T-helper 2 cell treated with Interferon-gamma antibody and Interleukin-4, amounts not matched to agents 100 ng/mL and 5 ng/mL, for 36 hours (primary cell): Measurements from ENCODE around the gene TMEM151B. TPM values are rescaled to one million over a fixed set of nuclear protein-coding genes. Genes with fewer than 3 reads are reported as not detected.
"Not testable (repeated sequence)": the region's sequence is repeated elsewhere in the genome, so short reads cannot be mapped to it uniquely, and the experiment has no call there.

Experiments used
- intact Hi-C: fragments of 100-400 bp; cut with micrococcal nuclease; formaldehyde crosslinking; loops from one replicate; pipeline ENCODE4 v1.15.1; 2023
- total RNA-seq: library from RNA; stranded (reverse); gene quantifications from 2 replicates; pipeline ENCODE4 v1.2.3, GENCODE V29; 2022

The TMEM151B gene
- total RNA-seq, 1 donor from 2014 or later: not detected

- intact Hi-C loops: not testable (repeated sequence)
Observed at GRCh38 chr6:44231426-44231825, 38.8 kb upstream of the TMEM151B start.

GRCh38 chr6:44232676-44233566, 37.3 kb upstream of the TMEM151B start:
- intact Hi-C loops: no loop called here

GRCh38 chr6:44233567-44234100, 36.6 kb upstream of the TMEM151B start:
- intact Hi-C loops: no loop called here

GRCh38 chr6:44234101-44235025, 35.9 kb upstream of the TMEM151B start:
- intact Hi-C loops: no loop called here

- intact Hi-C loops: no loop called here
Observed at GRCh38 chr6:44235269-44235668, 35.0 kb upstream of the TMEM151B start.

GRCh38 chr6:44235891-44236516, 34.2 kb upstream of the TMEM151B start:
- intact Hi-C loops: no loop called here

GRCh38 chr6:44237021-44237812, 33.0 kb upstream of the TMEM151B start:
- intact Hi-C loops: loop anchor here (1.0 kb wide), 1 partner anchor 141 kb away; no protein-coding TSS in a partner anchor

- intact Hi-C loops: loop anchor here (1.0 kb wide), 4 partner anchors 8 to 142 kb away; no protein-coding TSS in a partner anchor
Observed at GRCh38 chr6:44237813-44238433, 32.3 kb upstream of the TMEM151B start.

GRCh38 chr6:44238687-44239350, 31.4 kb upstream of the TMEM151B start:
- intact Hi-C loops: loop anchor here (1.0 kb wide), 3 partner anchors 7 to 67 kb away; no protein-coding TSS in a partner anchor

- intact Hi-C loops: no loop called here
Observed at GRCh38 chr6:44243345-44243744, 26.9 kb upstream of the TMEM151B start.

GRCh38 chr6:44245391-44245911, 24.8 kb upstream of the TMEM151B start:
- intact Hi-C loops: loop anchor here (5.0 kb wide), 2 partner anchors 118 to 473 kb away; partner anchors contain the start of genes MRPL14, TMEM63B and VEGFA

- intact Hi-C loops: loop anchor here (1.0 to 5.0 kb wide), 5 partner anchors 8 to 617 kb away; partner anchors contain the start of genes GTPBP2, MRPL14, TMEM63B and VEGFA
Observed at GRCh38 chr6:44245912-44246662, 24.2 kb upstream of the TMEM151B start.

- intact Hi-C loops: loop anchor here (1.0 to 5.0 kb wide), 7 partner anchors 8 to 618 kb away; partner anchors contain the start of genes GTPBP2, MRPL14, SLC35B2 and TMEM63B
Observed at GRCh38 chr6:44246663-44247337, 23.4 kb upstream of the TMEM151B start, which contains the start of gene HSP90AB1. Gene HSP90AB1 (plus strand): TSS chr6:44247101. CDS start chr6:44248630, 1,529 bp downstream.

GRCh38 chr6:44247338-44248302, 22.6 kb upstream of the TMEM151B start:
- intact Hi-C loops: loop anchor here (1.0 to 5.0 kb wide), 5 partner anchors 10 to 619 kb away; partner anchors contain the start of genes GTPBP2, MRPL14, SLC35B2 and TMEM63B

GRCh38 chr6:44248579-44248978, 21.7 kb upstream of the TMEM151B start:
- intact Hi-C loops: loop anchor here (5.0 kb wide), 2 partner anchors 121 to 476 kb away; partner anchors contain the start of genes MRPL14, TMEM63B and VEGFA
